ENCODE data around the gene CLRN3.

The CLRN3 gene

DNA sequence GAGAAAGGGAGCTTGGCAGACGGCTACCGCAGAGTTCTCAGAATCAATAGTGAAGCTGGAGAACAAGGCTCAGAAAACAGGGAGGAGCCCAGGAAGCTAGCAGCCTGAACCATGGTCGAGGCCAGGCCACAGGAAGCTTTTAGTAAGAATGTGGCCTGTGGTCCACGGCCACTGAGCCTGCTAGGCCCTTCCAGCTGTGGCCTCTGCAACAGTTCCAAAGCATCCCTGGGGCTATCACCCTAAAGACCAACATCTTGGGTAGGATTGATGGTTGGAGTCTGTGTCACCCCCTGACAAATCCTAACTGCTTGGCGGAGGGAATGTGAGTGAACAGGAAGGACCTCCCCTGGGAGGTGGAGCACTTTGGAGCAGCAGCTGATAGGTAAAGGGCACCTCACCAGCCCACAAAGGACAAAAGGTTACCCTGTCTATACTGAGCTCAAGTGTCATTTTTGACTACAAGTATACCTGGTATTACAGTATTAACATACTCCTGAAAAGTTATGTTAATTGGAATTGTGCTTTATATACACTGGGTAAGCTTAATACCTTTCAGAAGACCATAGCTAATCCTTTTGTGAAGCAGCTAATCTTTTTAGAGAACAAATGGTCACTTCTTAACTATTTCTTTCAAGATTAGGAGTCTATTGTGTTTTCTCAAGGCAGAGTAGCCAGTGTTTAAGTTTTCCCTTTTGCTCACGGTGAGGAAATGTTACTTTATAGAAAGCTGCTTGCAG, 32.9 kb upstream of the CLRN3 start:
- Histone ChIP-seq H3K27me3 (no peaks in the 10 kb centered on the region), H3K36me3 (no peaks in the 10 kb centered on the region), H3K9me3 (no peaks in the 10 kb centered on the region), H3K4me3 (ENCODE audit: low read depth, low read length) (no peak overlapping the region), H3K4me1 (no peaks in the 10 kb centered on the region)
- TF ChIP-seq, protein P1, sequence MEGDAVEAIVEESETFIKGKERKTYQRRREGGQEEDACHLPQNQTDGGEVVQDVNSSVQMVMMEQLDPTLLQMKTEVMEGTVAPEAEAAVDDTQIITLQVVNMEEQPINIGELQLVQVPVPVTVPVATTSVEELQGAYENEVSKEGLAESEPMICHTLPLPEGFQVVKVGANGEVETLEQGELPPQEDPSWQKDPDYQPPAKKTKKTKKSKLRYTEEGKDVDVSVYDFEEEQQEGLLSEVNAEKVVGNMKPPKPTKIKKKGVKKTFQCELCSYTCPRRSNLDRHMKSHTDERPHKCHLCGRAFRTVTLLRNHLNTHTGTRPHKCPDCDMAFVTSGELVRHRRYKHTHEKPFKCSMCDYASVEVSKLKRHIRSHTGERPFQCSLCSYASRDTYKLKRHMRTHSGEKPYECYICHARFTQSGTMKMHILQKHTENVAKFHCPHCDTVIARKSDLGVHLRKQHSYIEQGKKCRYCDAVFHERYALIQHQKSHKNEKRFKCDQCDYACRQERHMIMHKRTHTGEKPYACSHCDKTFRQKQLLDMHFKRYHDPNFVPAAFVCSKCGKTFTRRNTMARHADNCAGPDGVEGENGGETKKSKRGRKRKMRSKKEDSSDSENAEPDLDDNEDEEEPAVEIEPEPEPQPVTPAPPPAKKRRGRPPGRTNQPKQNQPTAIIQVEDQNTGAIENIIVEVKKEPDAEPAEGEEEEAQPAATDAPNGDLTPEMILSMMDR (IDR thresholded peaks at IDR 0.05; ENCODE audit: low read depth, low read length) = no peak
- no peak for DNase-seq

DNA sequence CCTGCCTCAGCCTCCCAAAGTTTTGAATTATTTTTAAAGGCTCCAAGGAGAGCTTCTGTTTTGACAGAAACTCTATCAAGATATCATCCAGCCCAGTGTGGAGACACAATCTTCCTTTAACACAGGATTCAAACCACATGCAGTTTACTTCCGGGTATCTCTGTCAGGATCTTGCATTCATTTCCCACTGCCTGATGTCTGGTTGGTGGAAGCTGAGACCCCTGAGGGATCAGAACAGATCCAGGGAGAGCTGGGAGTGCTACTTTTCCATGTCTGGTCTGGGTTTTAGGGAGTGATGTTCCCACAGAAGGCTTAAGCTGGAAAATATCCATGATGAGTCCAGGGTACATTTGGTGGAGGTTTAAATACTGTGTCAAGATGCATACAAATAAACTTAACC, 30.9 kb upstream of the CLRN3 start:
- H3K27me3 ChIP-seq = no peaks in the 10 kb centered on the region
- no peaks in the 10 kb centered on the region for H3K9me3 ChIP-seq
- TF ChIP-seq, protein P1 (IDR thresholded peaks at IDR 0.05; ENCODE audit: low read depth, low read length) = no peak
- no peak overlapping the region for H3K4me3 ChIP-seq (ENCODE audit: low read depth, low read length)
- H3K4me1 ChIP-seq = no peaks in the 10 kb centered on the region
- H3K36me3 ChIP-seq = no peaks in the 10 kb centered on the region
- DNase-seq = no peak

DNA sequence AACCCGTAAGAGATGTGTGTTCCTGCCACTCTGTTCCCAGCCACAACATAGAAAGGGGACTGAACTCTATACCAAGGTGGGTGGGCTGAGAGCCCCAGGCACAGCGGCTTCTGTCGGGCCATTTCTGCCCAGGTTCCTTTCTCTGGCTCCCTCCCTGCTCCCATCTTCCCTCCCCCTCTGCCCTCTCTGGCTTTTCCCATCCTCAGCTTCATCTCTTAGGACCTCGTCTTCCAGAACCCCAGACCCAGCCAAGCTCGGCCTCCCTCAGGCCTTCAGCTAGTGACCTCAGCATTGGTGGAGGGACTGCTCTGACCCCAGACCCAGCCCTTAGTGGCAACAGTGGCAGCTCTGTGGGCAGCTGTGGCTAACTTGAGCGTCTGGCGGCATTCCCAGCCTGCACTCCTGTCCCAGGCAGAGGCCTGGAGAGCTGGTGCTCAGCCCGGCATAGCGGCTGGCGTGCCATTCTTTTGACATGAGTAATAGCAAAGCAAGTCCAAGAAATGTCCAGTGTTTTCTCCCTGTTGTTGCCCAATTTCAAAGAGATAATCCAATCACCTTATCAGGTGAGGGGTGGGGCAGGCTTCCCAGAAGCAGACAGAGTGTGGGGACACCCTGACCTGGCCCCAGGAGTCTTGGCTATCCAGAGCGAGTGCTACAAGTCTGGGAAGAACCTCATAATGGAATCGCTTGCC, 30.1 kb upstream of the CLRN3 start:
- Histone ChIP-seq H3K36me3 (no peaks in the 10 kb centered on the region), H3K27me3 (no peaks in the 10 kb centered on the region), H3K9me3 (no peaks in the 10 kb centered on the region), H3K4me3 (ENCODE audit: low read depth, low read length) (no peak overlapping the region), H3K4me1 (no peaks in the 10 kb centered on the region)
- TF ChIP-seq, protein P1 (IDR thresholded peaks at IDR 0.05; ENCODE audit: low read depth, low read length) = no peak
- peak; percentile 59 for DNase-seq

DNA sequence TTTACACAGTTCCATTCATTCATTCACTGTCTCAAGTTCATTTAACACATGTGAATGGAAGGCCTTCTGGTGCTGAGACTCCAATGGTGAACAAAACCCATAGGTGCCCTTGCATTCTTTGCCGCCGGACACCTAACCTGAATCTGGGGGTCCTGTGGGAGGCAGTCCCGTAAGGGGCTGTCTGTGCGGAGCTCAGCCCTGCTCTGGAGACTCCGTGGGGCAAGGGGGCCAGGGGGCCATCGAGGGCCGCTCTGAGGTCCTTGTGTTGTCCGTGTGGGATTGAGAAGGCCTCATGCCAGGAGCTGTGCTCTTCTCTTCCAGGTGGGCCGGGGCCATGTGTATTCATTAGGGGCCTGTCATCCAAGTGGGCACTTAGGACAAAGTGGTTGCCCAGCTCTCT, 29.5 kb upstream of the CLRN3 start:
- no peaks in the 10 kb centered on the region for H3K4me1 ChIP-seq
- TF ChIP-seq, protein P1 (IDR thresholded peaks at IDR 0.05; ENCODE audit: low read depth, low read length) = no peak

DNA sequence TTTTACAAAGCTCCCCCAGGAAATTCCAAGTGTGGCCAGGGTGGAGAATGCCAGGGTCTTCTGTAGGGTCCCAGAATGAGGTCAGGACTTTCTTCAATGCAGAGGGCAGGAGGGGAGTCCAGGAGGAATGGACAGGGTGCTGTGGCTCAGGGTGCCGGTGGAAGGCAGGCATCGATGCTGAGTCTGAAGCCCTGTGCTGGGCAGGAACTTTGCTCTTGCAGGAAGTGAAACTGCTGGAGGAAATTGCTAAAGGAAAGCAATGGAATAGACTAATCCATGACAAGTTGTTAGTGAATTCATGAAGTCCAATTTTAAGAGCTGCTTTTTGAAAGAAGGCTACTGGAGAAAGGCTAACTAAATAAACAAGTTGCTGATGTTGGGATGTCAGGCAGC, 29.0 kb upstream of the CLRN3 start:
- Histone ChIP-seq H3K9me3 (no peaks in the 10 kb centered on the region), H3K4me3 (ENCODE audit: low read depth, low read length) (no peak overlapping the region), H3K4me1 (no peaks in the 10 kb centered on the region), H3K27me3 (no peaks in the 10 kb centered on the region), H3K36me3 (no peaks in the 10 kb centered on the region)
- TF ChIP-seq, protein P1 (IDR thresholded peaks at IDR 0.05; ENCODE audit: low read depth, low read length) = no peak
- no peak for DNase-seq

More for the DNA sequence above, 29.5 kb upstream of the CLRN3 start:
- no peak for DNase-seq
- no peaks in the 10 kb centered on the region for H3K36me3 ChIP-seq
- no peaks in the 10 kb centered on the region for H3K27me3 ChIP-seq
- H3K9me3 ChIP-seq = no peaks in the 10 kb centered on the region
- no peak overlapping the region for H3K4me3 ChIP-seq (ENCODE audit: low read depth, low read length)

Data from BE2C (cell line).